Frontal cortex (tissue), 4 donors: ENCODE data around the gene KLHL10. TPM values are rescaled to one million over a fixed set of nuclear protein-coding genes. Genes with fewer than 3 reads are reported as not detected.
"Not testable (repeated sequence)": the region's sequence is repeated elsewhere in the genome, so short reads cannot be mapped to it uniquely, and the experiment has no call there.

ENCODE experiments used
- DNase-seq, 2 donors: peaks; one replicate each; pipeline ENCODE4 v3.0.0; 2012; ENCODE audit warnings: low spot score in 2 of 2
- FAIRE-seq: peaks from 2 replicates; lab custom pipeline; 2012; peaks lifted over from hg19 to GRCh38; lab: Jason Lieb, UNC
- total RNA-seq: library from RNA; depleted of rRNA; stranded (reverse); fragments of >200 nt; gene quantifications from one replicate; pipeline ENCODE4 v1.2.3, GENCODE V29; 2014
- donor health status: control.
- donor health status: control.
- donor health status: control.

The KLHL10 gene
- total RNA-seq, 1 donor from 2014 or later = under 0.01 TPM

GRCh38 chr17:41812381-41813151 is 25.1 kb upstream of the KLHL10 start, which contains the start of gene FKBP10:
FKBP10 (plus strand) TSS chr17:41813004; CDS start chr17:41813035, 31 bp downstream.
- DNase-seq = peak; percentile 72 to 74
- FAIRE-seq = no peak

- DNase-seq = no peak
- no peak for FAIRE-seq
These were observed 24.4 kb upstream of the KLHL10 start for GRCh38 chr17:41813152-41813680.

- no peak for DNase-seq
- FAIRE-seq = no peak
These were observed 23.9 kb upstream of the KLHL10 start for GRCh38 chr17:41813699-41814124.

GRCh38 chr17:41814195-41814594 is 23.4 kb upstream of the KLHL10 start:
- DNase-seq (no peak), FAIRE-seq (no peak)

GRCh38 chr17:41816637-41817320 is 20.8 kb upstream of the KLHL10 start:
- FAIRE-seq (no peak), DNase-seq (no peak)

GRCh38 chr17:41818024-41818423 is 19.6 kb upstream of the KLHL10 start:
- DNase-seq (no peak), FAIRE-seq (no peak)

GRCh38 chr17:41821776-41822175 is 15.8 kb upstream of the KLHL10 start:
- FAIRE-seq (no peak), DNase-seq (no peak)

- no peak for FAIRE-seq
These were observed 15.1 kb upstream of the KLHL10 start for GRCh38 chr17:41822216-41823140.

GRCh38 chr17:41823141-41823524 is 14.5 kb upstream of the KLHL10 start:
- no peak for DNase-seq
- no peak for FAIRE-seq

More at GRCh38 chr17:41822216-41823140, 15.1 kb upstream of the KLHL10 start:
- no peak for DNase-seq

- DNase-seq (no peak), FAIRE-seq (no peak)
These were observed 14.0 kb upstream of the KLHL10 start for GRCh38 chr17:41823580-41823979.

- no peak for FAIRE-seq
- DNase-seq = no peak
These were observed 13.5 kb upstream of the KLHL10 start for GRCh38 chr17:41824086-41824485.

- no peak for DNase-seq
- FAIRE-seq = no peak
These were observed 12.3 kb upstream of the KLHL10 start for GRCh38 chr17:41825175-41825845.

GRCh38 chr17:41829961-41830360 is 7.7 kb upstream of the KLHL10 start:
- not testable (repeated sequence) for FAIRE-seq, DNase-seq

- FAIRE-seq = no peak
These were observed 2.3 kb upstream of the KLHL10 start for GRCh38 chr17:41835214-41835799.

GRCh38 chr17:41835800-41836549 is 1.6 kb upstream of the KLHL10 start, which contains the start of gene NT5C3B:
NT5C3B (minus strand) TSS chr17:41836232; CDS start chr17:41836193, 39 bp downstream.
- DNase-seq (peak; percentile 82 to 86), FAIRE-seq (no peak)

More at GRCh38 chr17:41835214-41835799, 2.3 kb upstream of the KLHL10 start:
- DNase-seq = no peak

GRCh38 chr17:41836550-41837196 is 952 bp upstream of the KLHL10 start:
- DNase-seq (no peak), FAIRE-seq (no peak)

GRCh38 chr17:41839448-41839847 is 1.8 kb downstream of the KLHL10 start:
- not testable (repeated sequence) for FAIRE-seq, DNase-seq
